Inferior parietal cortex (tissue), 1 donor: ENCODE results near the gene CEP112.

ENCODE experiments used
- DNase-seq: peaks from one replicate; pipeline ENCODE4 v3.0.0-alpha.2; 2016; ENCODE audit errors: extremely low spot score

CEP112 gene

DNA sequence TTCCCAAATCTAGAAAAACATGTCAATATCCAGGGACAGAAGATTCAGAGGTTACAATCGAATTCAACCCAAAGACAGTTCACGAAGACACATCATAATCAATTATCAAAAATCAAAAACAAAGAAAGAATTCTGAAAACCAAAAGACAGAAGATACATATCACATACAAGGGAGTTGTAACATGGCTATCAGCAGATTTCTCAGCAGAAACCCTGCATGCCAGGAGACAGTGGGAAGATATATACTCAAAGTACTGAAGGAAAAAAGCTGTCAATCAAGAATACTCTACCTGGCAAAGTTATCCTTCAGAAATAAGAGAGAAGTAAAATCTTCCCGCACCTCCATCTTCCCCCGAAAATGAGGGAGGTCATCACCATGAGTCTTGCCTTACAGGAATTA is 258.6 kb downstream of the CEP112 start:
- DNase-seq = no peak

DNA sequence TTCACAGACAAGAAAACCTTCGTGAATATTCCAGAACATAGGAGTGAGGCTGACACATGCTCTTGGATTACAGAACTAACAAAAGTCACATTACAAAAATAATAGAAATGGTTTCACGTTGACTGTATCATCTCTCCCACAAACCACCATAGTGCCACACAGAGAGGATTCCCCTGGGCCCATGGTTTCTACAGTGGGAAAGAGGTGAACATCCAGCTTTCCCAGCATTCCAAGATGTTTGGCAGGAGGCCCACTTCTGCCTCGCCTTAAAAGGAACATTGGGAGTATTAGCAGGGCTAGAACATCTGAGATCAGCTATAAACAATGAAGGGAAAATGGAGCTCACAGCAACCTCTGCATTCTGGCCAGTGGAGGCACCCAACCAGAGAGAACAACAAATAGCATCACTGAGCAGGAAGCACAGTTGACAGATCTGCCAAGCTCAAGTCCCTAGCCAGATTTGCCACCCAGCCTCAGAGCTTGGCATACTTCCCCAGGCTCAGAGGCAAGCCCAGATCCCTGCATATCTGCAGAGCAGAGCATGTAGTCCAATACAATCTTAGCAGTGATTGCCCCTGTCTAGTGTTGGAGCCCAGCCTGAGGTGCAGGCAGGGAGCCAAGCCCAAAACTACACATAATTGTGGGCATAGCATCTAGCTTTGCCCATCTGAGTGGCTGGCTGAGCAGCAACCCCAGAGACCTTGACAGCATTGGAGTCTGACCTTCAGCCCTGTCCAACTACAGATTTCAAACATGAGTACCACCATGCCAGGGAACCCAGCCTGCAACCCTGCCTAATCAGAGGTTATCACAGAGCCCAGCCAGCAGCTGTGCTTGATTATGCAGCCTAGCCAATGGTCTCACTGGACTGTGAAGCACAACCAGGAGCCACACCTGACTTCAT is 260.4 kb downstream of the CEP112 start:
- no peak for DNase-seq

DNA sequence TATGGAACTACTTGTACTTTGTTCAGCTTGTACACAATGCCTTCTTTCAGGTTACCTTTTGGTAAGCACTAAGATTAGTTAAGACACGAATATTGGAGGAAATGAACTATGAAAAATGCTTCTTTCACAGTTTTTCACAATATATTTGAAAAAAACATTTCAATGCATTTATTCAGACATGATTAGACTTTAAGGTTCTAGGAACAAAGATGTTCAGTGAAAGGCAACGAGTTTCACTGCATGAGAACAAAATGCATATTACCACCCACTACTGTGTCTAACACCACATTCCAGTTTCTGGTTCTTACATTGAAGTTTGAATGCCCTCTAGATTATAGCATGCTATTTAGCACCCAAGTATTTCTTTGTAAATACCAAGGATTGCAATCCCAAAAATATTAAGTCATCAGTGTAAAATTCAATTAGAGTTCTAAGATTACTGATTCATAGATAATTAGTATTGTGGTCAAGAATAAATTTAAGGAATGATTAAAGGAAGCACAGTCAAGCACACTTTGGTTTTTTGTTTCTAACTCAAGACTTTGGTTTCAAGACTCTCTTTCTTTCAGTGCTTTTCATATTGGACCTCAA is 261.7 kb downstream of the CEP112 start:
- no peak for DNase-seq

DNA sequence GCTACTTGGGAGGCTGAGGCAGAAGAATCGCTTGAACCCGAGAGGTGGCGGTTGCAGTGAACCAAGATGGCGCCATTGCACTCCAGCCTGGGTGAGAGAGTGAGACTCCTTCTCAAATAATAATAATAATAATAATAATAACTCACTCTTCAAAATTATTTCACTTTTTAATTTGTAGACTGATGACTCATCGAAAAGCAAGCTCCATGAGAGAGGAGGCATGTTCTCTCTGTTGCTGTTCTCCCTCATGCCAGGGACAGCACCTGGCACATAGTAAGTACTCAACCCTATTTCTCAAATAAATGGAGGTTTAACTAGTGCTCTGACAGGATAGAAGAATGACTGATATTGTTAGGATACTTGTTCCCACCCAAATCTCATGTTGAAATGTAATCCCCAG is 265.3 kb downstream of the CEP112 start:
- DNase-seq = no peak

DNA sequence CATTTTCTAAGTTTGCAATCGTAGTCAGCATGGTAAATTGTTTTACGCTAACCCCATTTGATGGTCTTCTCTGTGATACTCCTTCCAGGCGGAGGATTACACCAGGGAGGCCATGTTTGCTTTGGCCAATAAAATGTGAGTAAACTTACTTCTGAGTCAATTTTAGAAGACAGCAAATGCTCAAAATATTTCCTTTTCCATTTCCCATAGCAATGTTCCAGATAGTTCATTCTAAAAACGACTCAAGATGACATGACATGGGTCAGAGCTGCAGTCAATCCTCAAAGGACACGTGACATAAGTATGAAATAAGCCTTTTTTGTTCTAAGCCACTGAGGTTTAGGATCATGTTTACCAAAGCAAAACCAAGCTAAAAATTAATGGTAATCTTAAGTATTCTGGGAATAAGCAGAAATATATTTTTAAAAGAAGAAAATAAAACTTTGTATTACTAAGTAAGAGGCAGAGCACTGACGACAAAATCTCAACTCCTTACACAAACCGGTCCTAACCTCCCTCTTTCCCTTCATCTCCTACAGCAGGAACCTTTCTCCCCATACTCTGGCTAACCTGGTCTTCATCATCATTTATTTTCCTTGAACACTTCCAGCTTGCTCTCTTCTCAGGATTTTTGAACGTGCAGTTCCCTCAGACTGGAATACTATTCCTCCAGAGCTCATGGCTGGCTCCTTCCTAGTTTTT is 266.2 kb downstream of the CEP112 start:
- no peak for DNase-seq

DNA sequence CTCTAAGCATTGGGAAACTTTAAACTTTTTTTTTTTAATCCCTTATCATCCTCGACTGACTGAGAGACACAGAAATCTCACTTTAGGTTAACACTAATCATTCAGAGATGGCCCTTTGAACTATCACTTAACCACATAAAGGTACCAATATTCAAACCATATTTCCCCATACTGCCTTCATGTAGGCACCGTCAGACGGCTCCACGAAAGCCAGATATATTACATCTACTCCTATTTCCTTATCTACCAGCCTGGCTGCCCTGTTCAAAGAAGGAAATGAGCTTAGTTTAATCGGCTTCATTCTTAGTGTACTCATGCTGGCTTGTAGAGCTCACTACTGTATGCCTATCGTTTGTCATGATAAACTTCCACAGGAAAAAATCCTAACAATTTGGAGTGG is 270.9 kb downstream of the CEP112 start:
- DNase-seq = no peak

DNA sequence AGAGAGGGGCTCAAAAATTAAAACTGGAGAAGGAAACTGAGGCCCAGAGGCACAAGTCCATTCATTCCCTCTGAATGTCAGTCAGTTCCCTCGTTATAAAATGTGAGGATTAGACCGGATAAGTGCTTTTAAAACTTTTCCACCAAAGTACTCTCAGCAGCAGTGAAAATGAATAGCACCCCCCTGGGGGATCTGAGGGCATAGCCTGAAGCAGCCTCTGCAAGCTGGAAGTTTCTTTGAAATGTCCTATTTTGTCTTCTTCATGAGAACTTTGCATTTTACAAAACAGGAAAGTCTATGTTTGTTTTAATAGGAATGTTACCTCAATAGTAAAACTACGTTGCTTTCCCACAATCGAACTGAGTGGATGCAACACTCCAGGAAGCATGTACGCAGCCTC is 273.0 kb downstream of the CEP112 start:
- no peak for DNase-seq

DNA sequence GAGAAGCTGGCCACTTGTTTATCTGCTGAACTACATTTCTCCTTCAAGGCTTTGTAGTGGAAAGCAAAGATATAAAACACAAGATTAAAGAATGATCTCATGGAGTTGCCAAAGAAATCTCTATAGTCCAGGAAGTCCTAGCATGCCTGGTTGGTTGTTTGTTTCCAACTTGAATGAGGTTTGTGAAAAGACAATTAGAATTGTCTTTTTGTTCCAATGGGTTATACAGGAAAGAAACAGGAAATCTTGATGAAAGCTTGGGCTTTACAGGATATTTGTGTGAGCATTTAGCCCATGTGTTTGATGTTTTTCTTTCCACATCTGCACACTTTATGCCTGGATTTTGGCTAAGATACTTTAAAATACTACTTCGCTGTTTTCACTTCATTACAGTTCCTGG is 273.4 kb downstream of the CEP112 start:
- DNase-seq = no peak

DNA sequence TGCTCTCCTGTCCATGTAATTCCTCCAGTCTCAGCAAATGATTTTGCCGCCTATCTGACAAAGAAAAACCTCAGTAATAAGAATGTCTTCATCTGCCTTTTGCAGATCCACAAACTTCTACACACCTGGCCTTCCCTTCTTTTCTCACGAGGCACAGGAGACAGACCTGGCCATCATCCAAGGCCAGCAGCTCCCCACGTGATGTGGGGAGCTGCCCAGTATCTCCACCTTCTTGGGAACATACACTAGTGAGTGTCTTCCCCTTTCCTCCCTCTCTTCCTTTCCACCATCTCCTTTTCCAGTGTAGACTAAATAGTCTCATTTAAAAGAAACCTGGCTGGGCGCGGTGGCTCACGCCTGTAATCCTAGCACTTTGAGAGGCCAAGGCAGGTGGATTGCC is 274.4 kb downstream of the CEP112 start:
- DNase-seq = no peak

DNA sequence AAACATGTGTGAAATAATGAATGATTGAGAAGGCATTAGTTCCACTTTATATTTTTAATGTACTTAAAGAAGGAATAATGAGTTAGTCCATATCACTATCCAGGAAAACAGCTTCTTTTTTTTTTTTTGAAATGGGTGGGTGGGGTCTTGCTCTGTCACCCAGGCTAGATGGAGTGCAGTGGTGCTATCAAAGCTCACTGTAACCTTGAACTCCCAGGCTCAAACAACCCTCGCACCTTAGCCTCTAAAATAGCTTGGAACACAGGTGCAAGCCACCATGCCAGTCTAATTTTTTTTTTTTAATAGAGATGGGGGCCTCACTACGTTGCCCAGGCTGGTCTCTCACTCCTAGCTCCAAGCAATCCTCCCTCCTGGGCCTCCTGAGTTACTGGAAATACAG is 275.5 kb downstream of the CEP112 start:
- DNase-seq = no peak

DNA sequence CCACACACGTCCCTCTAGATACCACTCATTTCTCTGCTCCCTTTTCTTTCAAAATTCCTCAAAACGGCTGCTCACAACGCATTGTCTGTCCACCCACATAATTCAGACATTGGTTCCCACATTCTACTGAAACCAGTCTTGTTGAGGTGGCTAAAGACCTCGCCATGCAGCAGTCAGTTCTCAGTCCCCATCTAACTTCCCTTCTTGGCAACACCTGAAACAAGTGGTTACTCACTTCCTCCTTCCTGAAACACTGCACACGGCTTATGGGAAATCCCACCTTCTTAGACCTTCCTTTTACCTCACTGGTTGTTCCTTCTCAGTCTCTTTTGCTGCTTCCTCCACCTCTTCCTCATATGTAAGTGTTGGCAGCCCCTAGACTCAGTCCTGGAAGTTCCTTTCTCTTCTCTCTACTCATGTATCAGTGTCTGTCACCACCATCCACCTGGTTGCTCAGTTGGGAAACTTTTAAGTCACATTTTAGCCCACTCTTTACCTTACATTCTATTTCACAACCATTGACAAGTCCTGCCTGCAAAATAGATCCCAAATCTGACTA is 277.1 kb downstream of the CEP112 start:
- DNase-seq = no peak

DNA sequence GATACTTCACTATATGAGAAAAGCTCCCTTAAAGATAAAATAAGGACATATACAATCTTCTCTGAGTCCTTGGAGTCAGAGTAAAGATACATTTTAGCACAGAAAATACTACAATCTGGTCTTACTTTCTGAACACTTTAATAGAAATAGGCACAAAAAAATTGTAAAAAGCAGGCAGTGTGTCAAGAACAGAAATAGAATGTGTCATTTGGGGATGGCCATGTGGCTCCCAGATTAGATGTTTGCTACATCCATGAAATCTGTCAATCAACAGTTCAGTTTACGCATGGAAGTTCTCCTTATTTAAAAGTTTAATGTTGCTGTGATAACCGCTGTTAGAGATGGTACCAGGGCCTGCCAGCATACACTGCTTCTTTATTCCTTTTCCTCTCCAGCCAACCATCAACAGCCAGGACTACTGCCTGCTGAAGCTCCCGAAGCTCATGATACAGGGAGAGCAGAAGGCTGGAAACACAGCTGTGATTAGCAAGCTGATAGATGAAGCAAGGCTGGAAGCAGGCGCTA is 278.5 kb downstream of the CEP112 start:
- no peak for DNase-seq

DNA sequence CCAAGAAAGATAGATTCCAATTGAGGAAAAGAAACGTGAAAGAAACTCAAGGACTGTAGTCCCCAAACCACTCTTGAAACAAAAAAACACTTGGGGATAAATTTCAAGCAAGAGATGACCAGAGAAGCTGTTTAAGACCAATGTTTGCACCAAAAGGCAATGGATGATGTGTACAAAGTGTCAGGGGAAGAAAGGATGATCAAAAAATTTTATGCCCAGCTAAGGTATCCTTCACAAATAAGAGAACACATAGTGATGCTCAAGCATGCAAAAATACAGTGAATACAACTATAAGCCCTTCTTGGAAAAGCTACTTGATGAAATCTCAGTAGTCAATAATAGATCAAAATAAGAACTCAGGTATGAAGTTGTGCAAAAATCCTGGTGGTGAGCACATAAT is 281.1 kb downstream of the CEP112 start:
- DNase-seq = no peak

DNA sequence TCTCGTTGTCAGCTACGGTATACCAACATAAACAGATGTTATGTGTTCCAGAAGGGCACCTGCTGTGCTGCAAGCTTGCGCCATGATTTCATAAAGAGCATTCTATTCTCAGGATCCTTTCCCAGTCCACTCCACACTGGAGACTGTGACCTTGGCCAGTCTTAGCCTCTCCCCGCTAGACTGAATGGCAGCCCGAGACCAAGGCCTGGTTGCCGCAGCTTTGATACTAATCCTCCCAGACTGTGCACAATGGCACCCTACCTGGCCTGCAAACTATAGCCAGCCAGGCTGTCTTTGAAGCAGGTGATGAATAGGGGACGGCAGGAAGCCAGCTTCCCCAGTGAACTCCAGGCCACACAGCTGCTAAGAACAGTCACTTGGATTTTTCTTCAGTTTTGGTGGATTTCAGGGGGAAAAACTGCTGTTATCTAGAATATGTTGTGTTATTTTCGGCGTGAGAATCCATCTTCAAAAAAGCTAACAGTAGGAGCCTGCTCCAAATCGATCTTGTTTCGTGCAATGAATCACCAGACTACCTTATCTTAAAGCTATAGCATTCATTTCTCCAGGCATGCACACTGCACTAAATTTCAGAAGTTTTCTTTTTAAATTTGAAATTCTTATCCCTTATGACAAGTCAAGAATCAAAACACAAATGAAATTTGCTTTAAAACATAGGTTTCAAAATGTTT is 289.0 kb downstream of the CEP112 start:
- DNase-seq = no peak

DNA sequence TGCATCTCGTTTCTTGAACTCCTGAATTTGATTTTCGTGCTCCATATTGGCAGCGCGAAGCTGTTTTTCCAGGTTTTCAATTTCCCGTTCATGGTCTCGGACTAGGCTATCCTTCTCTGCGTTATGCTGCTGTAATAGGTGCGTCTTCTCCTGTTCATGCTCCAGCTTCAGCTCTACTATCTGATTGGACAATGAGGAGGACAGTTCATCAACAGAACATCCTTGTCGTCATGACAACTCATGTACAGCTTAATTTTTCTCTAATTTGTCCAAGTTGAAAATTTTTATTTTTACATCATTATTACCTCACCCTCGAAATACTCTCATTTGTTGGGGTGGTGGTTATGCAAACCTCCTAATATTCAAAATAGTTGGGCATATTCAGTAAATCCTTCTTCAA is 289.8 kb downstream of the CEP112 start:
- DNase-seq = no peak

DNA sequence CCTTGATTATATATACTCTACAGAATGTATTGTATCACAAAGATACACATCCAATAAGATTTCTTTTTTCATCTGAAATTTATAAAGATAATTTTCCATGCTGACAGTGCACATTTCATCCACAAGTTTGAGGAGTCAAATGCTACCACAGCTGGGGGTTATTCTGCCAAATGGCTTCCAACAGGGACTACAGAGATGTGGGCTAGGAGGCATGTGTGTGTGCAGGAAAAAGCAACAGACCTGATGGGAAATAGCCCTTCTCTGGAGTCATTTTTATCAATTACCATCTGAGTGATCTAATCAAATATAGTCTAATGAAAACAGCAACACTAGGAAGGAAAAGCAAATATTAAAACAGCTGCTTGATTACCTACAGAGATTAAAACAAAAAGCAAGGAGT is 290.5 kb downstream of the CEP112 start:
- no peak for DNase-seq

DNA sequence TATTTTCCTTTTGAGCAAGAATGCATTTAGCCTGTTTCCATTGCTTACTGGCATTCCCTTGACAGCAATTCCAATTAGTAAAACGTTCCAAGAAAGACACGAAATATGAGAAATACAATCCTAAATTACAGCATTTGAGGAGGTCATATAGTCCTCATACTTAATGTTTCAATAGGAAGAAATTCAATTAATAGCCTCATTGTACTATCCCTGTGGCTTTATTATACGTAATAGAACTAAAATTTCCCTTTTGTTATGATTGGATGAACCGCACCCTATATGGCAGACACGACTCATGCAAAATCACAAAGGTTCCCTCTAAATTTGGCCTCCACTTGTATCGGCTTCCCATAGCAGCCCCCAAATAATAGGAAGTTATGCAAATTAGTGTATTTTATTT is 291.7 kb downstream of the CEP112 start:
- no peak for DNase-seq

DNA sequence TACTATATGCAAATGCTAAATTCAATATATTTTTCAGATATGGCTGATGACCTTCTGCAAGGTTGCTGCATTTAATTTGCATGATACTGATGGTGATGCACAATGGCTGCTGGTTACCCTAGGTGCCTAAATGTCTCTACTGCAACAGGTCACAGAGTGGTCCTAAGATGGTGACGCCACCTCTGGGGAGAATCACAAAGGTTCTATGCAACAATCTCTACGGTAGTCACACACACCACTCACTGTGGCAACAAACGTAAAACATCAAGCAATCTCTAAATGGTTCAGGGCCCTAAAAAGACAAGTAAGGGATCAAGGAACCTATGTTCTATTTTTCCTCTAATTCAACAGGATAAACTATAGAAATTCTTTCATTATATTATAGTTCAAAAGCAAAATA is 293.3 kb downstream of the CEP112 start:
- no peak for DNase-seq

DNA sequence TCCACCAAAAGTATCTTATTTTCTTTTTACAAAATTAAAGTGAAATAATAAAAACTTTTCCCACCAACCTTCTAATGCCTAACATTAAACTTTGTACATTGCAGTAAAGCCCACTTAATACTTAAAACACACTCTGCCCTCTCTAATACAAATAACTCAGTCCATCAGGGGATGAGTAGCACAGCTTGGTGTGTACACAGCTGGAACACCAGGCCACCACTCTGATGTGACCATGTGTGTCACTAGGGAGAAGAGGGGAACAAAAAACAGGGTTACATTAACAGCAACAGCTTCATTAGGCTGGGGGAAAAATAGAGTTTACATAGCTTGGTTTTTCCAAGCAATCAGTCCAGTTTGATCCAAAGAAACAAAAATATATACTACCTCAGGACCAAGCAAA is 295.0 kb downstream of the CEP112 start:
- no peak for DNase-seq

DNA sequence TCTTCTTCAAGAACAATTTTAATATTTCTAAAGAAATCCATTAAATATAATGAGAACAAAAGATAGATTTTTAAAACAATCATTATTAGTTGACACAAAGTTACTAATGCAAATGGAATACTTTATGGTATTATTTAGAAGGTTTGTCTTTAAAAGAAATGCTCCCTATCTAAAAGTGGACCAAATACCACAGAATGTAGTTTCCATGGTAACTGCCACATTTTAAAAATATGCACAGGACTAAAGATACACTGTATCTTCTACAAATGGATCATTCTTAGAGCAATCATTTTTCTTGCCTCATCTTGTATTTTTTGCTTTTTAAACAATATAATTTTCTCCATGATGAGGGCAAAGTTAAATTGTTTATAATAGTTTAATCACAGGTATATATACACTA is 296.0 kb downstream of the CEP112 start:
- DNase-seq = peak; percentile 49

DNA sequence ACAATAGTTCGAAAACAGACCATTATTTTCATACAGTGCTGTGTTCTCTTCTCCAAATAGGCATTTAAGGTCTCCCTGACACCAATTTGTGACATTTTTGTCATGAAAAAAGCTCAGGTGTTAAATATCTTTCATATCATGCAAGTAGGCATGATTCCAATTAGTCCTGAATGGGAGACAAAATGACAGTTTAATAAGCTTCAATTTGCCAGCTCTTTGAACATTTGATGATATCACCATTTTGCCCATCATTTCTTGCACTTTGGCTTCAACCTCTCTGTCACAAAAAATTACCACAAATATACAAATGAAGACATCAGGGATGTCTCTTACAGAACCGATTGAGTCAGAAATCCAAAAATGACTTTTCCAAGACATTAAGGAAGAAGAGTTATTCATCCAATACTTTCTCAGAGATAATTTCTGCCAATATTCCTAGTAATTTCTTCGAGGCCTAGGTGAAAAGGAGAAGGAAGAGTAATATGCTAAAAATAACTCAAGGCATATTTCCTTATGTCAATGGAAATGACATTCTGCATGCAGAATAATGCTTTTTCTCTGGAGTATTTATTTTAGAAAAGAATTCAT is 298.1 kb downstream of the CEP112 start:
- DNase-seq = no peak
